CD4-positive, alpha-beta T cell treated with Interleukin-12 subunit alpha and Interleukin-12 subunit beta, for 1 hour (primary cell): ENCODE results near the gene PTHLH.

ENCODE experiments used
- DNase-seq: peaks from one replicate; pipeline ENCODE4 v3.0.0-alpha.2; 2020

Gene PTHLH

GRCh38 chr12:27931390-27931789 is 41.1 kb downstream of the PTHLH start:
- DNase-seq = no peak

- no peak for DNase-seq
Measured at GRCh38 chr12:27927347-27927746, 45.2 kb downstream of the PTHLH start.

GRCh38 chr12:27924350-27925135 is 48.0 kb downstream of the PTHLH start:
- DNase-seq = no peak

GRCh38 chr12:27922531-27923139 is 49.9 kb downstream of the PTHLH start:
- DNase-seq = no peak

- DNase-seq = no peak
Measured at GRCh38 chr12:27919671-27920235, 52.8 kb downstream of the PTHLH start.

GRCh38 chr12:27915536-27915935 is 57.0 kb downstream of the PTHLH start:
- no peak for DNase-seq

- DNase-seq = no peak
Measured at GRCh38 chr12:27915021-27915420, 57.5 kb downstream of the PTHLH start.

GRCh38 chr12:27913999-27914614 is 58.4 kb downstream of the PTHLH start:
- no peak for DNase-seq

- no peak for DNase-seq
Measured at GRCh38 chr12:27911397-27911796, 61.1 kb downstream of the PTHLH start.
